NCI-H128 (cell line): ENCODE results near the gene TEX44.
"Not testable (repeated sequence)": the region's sequence is repeated elsewhere in the genome, so short reads cannot be mapped to it uniquely, and the experiment has no call there.

ENCODE experiments used
- DNase-seq: peaks from one replicate; lab custom pipeline; 2025; ENCODE audit not compliant: unreplicated experiment; lab: John Stamatoyannopoulos, UW

TEX44 gene

DNA sequence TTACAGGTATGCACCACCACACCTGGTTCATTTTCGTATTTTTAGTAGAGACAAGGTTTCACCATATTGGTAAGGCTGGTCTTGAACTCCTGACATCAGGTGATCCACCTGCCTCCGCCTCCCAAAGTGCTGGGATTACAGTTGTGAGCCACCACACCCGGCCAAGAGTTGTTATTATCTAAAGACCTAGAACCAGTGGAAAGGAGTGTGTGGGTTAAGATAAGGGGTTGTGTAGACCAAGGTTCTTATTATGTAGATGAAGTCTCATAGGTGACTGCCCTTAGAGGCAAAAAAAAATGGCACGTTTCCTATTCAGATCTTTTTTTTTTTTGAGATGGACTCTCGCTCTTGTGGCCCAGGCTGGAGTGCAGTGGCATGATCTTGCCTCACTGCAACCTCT, 21.7 kb upstream of the TEX44 start:
- not testable (repeated sequence) for DNase-seq

DNA sequence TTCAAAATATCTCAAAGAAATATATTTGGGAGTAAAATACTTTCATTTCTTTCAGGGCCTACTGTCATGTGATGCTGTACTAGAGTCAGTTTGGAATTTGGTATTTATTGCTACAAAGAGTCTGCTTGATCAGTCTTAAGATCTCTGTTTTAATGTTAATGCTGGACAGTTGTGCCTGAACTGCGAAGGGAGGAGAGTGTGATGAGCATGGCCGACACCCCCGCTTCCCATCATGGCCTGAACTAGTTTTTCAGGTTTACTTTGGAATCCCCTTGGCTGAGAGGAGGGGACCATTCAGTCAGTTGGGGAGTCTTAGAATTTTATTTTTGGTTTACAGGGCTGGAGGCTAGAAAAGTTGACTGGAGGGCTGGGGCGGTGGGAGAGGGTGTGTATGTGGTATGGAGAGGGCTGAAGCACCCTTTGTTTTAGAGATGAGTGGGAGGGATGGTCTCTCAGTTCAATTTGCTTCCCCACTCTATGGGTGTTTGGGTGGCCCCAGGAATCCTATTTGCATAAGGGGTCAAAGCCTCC, 20.9 kb upstream of the TEX44 start:
- no peak for DNase-seq

DNA sequence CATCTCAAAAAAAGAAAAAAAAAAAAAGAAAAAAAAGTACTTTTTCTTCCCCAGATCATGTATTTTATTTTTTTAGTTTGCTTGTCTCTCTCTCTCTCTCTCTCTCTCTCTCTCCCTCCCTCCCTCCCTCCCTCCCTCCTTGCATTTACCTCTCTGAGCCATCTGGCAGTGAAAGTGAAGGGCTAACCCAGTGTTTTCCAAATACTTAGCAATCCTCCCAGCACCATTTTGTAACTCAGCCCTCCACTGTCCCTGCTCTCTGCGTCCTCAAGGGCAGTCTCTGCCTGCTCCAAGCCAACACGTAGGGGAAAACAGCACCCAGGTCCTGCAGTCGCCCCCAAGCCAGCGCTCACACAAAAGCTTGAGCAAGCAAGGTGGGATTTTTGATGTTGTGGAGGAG, 19.6 kb upstream of the TEX44 start:
- no peak for DNase-seq

DNA sequence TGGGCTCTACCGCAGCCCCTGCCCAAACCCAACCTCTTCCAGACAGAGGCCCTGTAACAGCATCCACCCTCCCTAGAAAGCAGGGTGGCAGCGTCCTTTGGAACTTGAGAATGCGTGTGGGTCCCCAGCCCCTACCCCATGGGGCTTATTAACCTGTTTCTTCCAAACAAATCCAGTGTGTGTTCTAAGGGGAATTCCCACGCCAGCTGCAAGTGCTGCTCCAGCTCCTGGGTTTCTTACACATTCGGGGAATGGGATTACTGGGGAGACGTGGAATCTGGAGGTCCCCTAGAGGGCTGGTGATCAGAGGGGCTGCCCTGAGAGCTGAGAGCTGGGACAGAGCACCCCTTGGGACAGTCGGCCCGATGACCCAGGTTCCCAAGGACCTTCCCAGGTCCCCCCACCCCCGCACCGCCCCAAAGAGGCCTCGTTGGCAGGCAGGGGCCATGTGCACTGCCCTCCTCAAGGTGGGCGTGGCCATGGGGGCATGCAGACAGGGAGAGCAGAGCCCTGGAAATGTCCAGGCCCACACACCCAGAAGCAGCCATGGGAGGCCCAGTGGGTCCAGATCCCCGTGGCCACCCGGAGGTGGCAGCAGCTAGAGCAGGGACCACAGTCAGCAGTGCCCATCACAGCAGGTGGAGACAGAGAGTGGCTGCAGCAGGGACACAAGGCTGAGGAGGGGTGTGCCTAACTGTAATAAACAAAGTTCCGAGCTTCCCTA, 18.8 kb upstream of the TEX44 start:
- DNase-seq = no peak

DNA sequence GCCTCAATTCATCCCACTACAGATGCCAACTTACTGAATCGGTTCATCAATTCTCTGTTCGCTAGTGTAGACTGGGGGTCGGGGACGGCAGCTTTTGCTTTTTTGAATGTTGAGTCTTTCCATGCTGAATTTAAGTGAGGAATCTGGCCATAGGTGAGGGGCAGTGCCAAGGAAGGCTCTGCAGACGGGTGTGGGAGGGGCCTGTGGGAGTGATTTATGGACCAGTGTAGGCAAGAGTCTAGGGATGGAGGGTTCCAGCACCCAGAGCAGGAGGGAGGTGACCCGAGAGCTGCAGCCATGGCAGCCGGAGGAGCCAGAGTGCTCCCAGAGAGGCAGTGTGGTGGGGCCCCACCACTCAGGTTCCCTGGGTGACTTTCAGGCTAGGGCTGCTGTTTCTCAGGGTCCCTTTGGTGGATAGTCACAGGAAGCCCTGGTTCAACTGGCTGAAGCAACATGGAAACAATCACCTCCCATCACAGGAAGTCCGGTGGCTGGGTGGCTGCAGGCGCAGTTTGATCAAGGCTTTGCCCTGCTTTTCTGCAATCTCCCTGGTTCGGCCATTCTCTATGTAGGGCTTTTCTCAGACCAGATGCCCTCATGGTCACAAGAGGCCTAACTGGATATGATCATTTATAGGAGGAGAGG, 16.9 kb upstream of the TEX44 start:
- DNase-seq = no peak

DNA sequence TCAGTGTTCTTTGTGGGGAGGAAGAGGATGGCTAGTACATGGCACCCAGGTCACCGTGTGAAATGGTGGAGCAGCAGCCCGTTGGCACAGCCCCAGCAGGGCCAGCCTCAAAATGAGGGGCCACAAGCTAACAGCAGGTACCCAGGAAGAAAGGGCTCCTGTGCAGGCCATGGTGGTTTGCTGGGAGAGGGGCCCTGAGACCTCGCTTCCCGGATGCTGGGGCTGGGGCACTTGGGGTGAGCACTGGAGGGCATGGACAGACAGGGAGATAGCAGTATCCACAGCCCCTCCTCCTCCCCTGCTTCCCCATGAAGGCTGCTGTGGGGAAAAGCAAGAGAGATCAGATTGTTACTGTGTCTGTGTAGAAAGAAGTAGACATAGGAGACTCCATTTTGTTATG, 16.2 kb upstream of the TEX44 start:
- DNase-seq = no peak

DNA sequence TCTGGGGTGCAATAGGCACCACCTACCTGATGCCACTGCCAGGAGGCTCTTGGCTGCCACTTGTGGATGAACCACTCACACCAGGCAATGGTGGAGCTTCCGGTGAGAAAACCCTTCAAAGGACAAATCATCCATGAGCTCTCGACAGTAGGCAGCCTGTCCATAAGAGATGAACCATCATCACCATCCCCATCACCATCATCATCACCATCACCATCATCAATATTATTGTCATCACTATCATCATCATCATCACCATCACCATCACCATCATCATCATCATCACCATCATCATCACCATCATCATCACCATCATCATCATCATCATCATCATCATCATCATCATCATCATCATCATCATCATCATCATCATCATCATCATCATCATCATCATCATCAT, 14.0 kb upstream of the TEX44 start:
- not testable (repeated sequence) for DNase-seq

DNA sequence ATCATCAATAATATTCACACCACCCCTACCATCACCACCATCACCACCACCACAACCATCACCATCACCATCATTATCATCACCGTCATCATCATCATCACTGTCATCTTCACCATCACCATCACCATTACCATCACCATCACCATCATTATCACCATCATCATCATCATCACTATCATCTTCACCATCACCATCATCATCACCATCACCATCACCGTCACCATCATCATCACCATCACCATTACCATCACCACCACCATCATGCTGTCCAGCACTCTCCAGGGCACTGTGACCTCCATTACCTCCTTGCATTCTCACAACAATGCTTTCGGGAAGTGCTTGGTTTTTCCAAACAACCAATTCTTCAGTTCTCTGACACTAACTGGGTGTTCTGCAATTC, 13.1 kb upstream of the TEX44 start:
- no peak for DNase-seq

DNA sequence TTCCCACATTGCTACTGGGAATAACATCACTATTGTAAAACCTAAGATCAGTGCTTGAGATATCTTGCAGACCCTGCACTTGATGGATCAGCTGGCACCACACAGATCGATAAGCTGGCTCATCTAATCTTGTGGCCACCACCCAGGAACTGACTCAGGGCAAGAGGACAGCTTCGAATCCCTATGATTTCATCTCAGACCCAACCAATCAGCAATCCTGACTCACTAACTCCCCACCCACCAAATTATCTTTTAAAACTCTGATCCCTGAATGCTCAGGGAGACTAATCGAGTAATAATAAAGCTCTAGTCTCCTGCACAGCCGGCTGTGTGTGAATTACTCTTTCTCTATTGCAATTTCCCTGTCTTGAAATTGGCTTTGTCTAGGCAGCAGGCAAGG, 11.3 kb upstream of the TEX44 start:
- no peak for DNase-seq

DNA sequence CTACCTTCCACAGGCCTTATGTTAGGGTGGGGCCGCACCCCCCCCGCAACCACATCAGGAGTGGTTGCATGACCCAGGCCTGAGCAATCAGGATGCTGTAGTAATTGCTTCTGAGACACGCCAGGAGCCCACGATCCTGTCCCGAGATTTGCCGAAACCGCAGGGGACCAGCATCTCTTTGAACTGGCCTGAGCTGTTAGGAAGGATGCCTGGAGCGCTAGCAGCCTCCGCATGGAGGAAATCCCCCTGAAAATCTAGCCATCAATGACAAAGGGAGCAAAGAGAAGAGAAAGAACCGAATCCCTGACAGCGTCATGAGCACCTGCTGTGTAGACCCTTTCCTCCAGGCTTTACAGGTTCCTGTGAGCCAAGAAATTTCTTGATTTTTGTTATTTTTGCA, 8.7 kb upstream of the TEX44 start:
- no peak for DNase-seq

DNA sequence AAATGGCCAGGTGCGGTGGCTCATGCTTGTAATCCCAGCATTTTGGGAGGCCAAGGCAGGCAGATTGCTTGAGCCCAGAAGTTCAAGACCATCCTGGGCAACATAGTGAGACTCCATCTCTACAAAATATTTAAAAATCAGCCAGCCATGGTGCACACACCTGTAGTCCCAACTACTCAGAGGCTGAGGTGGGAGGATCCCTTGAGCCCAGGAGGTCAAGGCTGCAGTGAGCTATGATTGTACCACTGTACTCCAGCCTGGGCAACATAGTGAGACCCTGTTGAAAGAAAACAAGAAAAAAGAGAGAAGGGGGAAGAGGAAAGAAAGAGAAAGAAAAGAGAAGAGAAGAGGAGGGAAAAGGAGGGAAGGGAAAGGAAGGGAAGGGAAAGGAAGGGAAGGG, 4.9 kb upstream of the TEX44 start:
- not testable (repeated sequence) for DNase-seq

DNA sequence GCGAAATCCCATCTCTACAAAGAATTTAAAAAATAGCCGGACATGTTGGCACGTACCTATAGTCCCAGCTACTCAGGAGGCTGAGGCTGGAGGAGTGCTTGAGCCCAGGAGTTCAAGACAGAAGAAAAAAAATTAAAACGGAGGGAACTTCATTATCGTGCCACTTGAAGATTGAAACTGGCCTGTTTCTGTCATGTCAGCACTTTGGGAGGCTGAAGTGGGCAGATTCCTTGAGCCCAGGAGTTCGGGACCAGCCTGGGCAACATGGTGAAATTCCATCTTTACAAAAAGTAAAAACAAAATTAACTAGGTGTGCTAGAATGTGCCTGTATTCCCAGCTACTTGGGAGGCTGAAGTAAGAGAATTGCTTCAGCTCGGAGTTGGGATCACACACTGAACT, 3.0 kb upstream of the TEX44 start:
- no peak for DNase-seq

DNA sequence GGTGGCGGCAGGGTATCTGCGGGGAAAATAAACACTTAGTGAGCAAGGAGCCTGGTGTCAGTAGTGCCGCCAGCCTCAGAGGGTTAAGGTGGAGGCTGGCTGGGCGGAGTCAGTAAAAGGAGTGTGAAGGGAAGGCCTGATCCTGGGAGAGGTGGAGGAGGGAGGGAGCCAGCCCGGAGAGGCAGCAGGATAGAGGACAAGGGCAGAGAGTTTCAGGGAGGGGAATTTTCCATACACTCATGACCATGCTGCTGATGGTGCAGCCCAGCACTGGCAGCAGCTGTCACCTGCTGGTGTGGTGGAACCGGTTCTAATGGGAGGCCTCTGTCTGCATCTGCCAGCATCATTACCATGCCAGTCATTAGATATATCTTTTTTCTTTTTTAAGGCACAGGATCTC, 2.0 kb upstream of the TEX44 start:
- no peak for DNase-seq

DNA sequence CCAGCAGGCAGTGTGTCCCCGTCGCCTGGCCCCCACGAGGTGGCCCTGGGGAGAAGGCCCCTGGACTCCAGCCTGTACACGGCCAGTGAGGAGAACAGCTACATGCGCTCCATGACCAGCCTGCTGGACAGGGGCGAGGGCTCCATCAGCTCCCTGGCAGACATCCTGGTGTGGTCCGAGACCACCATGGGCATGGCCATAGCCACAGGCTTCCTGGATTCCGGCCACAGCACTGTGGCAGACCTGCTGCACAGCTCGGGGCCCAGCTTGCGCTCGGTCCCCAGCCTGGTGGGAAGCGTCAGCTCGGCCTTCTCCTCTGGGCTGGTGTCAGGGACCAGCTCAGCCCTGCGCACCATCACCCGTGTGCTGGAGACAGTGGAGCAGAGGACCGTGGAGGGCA, 1.0 kb downstream of the TEX44 start:
- DNase-seq = no peak

DNA sequence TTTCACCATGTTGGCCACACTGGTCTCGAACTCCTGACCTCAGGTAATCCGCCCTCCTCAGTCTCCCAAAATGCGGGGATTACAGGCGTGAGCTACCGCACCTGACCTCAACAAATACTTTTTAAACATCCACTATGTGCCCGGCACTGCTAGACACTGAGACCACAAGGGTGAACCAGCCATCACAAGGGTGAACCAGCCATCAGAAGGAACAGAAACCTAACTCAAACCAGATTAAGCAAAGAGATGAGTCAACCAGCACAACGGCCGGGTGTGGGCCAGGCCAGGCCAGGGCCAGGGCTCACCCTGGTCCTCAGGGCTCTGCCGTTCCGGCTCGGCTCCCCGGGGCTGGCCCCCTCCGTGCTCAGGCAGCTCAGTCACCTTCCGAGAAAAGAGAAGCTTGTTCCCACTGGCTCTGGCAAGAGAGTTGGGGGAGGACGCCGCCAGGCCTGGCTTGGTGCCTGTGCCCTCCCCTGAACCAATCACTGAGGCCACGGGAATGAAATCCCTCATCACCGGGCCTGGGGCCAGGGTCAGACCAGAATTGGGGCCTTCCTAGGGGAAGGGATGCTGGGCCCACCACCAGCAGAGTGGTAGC, 4.4 kb downstream of the TEX44 start:
- DNase-seq = no peak

DNA sequence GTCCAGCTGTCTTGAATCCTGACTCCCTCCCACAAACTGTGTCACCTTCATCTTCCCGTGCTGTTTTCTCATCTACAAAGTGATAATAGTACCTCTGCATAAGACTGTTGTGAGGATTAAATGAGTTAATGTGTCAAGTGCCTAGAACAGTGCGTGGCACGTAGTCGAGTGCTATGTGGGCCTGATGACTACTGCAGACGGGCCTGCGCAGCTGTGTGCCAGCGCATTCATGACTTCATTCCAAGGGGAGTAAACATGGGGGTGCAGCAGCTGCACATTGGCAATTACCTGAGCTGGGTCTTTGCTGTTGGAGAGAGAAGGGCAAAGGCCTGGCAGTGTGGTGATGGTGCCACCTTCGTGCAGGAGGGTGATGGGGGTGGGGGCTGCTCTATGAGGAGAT, 5.0 kb downstream of the TEX44 start:
- no peak for DNase-seq

DNA sequence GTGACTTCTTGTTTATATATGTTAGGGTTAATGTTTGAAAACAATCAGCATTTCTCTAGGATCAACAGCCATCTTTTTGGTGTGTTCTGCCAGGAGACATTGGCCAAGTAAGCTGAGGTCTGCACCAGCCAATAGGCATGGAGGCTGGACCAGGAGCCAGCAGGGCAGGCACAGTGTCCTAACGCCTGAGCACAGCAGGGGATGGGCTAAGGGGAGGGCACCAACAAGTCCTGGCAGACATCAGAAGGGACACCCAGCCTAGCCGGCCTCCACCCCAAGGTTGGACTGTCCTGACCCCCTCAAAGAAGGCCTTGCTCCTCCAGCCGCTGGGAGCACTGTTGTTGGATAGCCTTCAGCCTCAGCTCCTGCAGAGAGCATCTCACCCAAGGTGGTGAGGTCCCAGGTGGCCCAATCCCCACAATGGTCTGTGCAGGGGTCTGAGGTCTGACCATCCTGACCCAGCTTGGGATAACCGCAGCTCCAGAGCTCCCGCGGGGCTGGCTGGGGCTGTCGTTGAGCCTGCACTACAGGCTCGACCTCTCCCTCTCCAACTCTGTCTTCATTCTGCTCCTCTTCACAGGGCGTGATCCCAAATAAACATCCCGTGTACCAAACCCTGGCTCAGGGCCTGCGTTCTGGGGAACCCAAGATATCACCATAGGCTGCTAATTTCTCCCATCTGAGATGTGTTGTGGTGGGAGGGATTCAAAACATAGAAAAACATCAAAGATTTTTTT, 8.1 kb downstream of the TEX44 start:
- no peak for DNase-seq

DNA sequence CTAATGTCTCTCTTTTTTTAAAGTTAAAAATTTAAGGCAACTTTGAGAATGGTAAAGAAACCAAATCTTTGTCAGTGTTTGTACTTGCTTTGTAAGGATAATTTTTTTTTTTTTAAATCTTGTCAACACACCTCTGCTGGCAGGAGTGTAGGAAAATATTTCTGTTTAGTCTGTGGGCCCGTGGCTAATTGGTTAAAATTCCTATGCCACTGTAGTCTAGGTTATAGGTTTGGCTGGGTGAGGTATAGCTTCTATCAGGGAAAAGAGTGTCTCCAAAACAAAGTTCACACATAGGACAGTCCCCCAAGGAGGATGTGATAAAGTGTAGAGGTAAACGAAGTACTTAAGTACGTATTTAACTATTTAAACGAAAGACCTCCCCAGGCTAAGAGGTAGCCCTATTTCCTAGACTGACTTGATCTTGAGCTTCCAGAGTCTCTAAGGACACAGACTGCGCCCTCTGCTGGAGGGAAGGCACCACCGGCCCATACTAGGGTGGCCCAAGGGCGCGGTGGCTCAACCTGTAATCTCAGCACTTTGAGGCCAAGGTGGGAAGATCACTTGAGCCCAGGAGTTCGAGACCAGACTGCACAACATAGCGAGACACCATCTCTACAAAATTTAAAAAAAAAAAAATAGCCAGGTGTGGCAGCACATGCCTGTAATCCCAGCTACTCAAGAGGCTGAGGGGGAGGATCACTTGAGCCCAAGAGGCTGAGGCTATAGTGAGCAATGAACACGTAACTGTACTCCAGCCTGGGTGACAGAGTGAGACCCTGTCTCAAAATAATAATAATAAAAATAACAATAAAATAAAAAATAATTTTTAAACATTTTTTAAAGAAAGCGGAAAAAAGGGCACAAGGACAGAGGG, 8.9 kb downstream of the TEX44 start:
- peak; percentile 13 for DNase-seq

DNA sequence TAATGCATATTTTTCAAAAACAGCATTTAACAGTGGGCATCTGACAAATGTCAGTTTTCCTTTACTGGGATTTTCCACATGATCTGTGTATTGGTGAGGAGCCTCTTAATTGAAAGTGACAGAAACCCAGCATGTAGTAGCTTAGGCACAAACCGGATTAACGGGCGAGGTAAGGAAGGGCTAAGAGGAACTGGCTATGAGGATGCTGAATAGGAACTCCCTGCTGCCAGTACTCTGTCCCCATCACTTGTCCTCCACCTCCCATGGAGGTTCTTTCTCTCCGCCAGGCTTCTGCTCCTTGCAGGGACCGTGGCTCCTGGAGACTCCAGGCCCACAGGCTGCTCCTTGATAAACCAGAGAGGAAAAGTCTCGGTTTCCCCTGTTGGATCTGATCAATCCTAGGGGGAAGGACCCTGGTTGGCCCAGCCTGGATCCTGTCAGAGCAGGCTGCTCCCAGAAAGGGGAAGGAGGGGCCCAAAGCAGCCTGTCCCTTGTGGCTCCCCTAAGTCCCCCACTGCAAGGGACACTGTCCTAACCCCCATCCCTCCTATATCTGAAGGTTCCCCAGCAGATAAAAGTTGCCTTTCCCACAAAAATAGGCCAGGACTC, 10.3 kb downstream of the TEX44 start:
- no peak for DNase-seq

DNA sequence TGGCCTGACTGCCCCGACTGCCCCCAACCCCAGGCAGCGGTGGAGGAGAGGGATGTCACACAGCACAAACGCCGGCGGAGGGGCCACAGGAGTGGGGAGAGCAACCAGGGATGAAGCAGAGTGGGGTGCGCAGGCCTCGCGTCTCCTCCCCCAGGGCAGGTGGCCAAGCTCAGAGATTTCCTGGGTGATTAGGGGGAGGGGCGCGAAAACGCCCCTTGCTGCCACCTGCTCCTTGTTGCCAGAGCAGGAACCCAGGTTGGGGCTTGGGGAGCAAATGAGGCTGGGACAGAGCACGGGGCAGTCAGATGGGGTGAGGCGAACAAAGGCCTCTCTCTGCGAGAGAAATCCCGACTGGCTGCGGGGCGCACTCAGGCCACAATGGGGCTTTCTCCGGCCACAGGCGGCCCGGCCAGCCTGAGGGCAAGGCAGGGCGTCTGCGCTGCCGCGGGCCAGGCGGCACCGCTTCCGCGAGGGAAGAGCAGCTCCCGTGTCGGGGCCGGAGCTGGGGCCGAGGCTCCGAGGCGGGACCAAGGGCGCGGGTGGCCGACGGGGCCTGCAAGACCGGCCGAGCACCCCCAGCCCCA, 11.5 kb downstream of the TEX44 start:
- peak; percentile 26 for DNase-seq
